GM11168 (cell line): Measurements from ENCODE around the gene EEA1.
"Not testable (repeated sequence)": the region's sequence is repeated elsewhere in the genome, so short reads cannot be mapped to it uniquely, and the experiment has no call there.

Experiments
- in situ Hi-C: fragments of 300-500 bp; cut with MboI; formaldehyde crosslinking; loops from one replicate; pipeline ENCODE4 v1.12.0; 2022; ENCODE audit warnings: low sequenced_read_pairs; ENCODE audit not compliant: unreplicated experiment

The EEA1 gene

DNA sequence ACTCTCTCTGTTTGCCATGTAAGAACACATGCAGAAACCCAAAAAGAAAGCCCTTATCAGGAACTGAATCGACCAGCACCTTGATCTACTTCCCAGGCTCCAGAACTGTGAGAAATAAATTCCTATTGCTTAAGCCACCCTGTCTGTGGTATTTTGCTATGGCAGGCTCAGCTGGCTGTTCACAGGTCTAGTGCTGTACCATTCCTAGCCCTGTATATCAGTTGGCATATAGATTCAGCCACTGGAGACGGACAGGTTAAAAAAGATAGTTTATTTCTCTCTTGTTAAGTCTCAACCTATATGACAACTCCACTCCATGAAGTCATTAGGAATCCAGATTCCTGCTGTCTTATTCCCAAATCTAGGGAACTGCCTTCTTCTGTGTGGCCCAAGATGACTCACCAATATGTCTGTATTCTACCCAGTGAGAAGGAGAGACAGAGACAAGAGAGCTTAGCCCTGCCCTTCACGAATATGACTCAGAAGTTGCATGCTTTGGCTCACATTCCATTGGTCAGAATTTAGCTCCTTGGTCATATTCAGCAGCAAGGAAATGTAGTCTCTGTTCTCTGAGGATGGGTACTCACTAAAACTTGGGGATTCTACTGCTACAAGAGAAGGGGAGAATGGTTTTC is 169.3 kb downstream of the EEA1 start:
- in situ Hi-C loops, result no loop called here

DNA sequence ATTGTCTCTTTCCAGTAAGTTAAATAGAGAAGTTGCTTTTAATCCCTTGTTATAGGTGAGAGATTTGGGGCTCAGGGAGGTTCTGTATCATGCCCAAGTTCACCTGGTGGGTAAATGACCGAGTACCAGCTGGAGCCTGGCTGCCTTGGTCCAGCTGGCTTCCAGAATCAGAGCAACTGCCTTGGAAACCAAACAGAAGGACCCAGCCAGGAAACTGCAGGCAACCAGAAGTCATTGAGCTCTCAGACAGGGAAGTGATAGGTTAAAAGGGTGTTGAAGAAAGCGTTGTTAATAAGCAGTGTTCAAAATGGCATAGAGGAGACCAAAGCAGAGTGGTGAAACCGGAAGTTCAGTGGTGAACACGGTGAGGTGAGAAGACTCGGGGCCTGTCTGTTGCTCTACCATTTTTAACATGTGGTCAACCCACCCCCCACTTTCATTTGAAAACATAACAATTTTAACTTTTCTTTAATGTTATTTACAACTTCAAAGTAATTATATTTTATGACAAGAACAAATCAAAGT is 171.4 kb downstream of the EEA1 start:
- in situ Hi-C loops, result no loop called here

DNA sequence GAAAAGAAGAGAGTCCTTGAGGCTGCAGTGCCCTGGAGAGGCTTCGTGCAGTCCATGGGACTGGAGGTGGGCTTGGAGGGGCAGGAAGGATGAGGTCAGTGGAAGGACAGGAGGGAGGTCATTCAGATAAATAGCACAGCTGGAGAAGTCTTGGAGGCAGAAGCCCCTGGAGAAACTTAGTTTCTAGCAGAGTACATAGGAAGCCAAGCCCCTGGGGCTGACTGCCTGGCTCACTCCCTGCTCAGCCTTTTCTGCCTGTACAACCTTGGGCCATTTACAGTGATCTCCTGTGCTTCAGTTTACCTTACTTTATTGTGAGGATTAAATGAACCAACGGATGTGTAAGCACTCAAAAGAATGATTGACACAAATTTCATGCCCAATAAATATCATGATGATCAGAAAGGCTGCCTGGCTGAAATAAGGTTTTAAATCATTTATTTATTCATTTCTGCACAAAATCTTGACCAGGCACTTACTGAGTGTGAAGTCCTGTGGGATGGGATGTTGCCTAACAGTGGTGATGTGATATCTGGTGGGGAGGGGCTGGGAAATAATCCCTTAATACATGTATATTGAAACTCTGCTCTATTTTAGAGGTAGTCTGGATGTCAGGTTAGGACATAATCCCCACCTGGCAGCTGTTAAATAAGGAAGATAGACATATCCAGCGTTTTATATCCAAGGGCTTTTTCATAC is 172.0 kb downstream of the EEA1 start:
- in situ Hi-C loops, result no loop called here

DNA sequence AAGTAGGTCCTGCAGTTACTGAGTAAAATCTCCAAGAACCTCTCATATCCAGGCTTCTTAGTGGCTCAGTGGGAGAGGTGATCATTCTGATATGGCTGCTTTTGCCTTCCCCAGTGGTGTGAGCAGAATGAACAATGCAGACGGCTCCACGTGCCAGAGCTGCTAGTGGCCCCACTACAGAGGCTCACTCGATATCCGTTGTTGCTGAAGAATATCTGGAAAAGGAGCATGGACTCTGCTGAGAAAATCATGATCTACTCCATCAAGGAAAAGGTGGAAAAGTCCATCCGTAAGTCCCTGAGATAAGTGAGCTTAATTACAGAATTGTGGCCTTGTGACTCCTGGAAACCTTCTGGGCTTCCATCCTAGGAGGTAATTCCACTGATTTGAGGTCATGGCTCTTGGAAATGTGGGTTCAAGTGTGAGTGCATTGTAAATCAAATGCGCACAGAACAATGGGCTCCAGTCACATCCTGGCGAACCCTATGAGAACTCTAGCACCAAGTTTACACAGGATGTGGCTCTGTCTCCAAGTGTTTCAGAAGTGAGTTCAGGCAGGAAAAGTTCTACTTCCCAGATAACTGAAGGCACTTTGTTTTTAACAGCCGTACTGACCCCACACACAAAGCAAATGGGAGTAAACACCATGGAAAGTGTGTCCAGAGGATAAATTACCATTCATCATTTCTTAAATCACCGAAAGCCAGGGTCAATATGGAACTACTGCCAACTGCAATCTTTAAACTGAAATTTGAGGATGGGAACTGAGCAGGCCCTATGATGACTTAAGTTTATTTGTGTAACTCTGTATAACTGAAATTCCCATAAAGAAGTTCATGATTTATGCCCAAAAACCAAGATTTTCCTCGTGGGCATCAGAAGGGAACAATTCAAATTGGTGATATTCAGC is 174.9 kb downstream of the EEA1 start:
- in situ Hi-C loops, result no loop called here

DNA sequence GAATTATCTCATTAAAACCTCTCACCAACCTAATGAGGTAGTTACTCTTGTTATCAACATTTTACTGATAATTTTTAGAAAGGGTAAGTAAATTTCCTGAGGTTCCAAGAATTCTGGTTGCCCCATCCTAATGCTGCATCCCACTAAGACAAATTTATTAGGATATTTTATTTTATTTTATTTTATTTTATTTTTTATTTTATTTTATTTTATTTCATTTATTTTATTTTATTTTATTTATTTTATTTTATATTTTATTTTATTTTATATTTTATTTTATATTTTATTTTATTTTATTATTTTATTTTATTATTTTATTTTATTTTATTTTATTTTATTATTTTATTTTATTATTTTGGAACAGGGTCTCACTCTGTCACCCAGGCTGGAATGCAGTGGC is 179.4 kb downstream of the EEA1 start:
- in situ Hi-C loops, result not testable (repeated sequence)

DNA sequence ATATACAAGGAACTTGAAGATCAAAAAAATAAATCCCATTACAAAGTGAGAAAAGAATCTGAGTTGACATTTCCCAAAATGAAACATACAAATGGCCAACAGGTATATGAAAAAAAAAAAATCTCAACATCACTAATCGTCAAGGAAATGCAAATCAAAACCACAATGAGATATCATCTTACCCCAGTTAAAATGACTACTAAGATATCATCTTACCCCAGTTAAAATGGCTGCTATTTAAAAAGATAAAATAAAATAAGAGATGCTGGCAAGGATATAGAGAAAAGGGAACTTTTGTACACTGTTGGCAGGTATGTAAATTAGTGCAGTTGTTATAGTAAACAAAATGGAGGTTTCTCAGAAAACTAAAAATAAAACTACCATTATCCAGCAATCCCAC is 181.9 kb downstream of the EEA1 start:
- in situ Hi-C loops, result no loop called here

DNA sequence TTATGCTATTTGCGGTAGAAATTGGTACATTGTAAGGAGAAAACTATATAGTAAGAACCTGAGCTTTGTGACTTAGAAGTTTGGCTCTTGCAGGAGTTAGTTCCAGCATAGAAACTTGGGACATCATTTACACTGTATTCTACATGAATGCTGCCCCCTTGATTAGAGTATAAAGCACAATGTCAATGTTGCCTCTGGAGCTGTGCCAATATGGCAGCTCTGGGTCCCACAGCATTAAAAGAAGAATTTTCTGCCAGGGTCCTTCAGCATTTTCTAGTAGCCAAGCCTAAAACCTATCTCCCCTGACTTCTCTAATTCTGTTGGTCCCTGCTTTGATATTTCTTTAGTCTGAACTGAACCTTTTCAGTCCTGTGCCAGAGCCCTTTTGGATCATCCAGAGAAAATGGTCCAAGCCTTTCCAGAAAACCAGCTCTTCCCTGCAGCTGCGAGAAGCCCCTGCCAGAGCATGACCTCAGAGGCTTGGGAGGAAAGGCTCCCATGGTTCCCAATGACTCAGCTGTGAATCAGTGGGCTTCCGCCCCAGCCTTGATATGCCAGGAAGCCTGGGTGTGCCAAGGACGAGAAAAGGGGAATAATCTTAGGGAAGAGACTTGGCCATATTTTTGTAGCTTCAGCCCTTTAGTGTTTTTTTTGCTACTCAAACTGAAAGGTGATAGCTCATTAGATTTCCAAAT is 183.1 kb downstream of the EEA1 start:
- in situ Hi-C loops, result no loop called here

DNA sequence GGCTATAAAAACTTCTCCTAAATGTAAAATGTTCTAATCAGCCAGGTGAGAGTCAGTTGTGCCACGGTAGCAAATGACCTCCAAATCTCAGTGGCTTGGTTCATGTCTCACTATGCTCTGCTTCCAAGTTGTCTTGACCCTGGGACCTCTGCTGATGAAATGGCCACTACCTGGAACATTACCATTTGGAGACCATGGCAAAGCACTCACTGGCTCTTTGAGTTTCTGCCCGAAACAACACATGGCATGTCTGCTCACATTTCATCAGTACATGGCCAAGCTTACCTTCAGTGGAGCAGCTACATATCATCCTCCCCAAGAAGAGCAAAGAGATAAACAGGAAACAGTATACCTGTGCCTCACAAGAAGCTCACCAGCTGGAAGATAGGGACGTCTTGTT is 186.1 kb downstream of the EEA1 start:
- in situ Hi-C loops, result no loop called here

DNA sequence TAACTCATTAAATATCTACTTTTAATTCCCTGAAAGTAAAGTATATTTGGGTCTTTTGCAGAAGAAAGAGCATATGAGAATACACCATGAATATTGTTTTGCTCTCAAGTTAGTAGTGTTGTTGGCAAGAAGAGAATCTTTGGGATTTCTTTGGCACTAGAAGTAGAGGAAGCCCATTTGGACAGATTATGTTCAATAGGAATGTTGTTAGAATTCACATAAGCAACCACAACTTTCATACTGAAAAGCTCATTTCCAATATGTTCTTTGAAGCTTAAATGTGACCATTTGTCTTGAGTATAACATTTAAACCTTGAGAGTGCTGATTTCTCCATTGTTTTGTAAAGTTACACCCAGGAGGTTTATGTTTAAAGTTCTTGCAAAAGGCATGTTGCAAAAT is 188.7 kb downstream of the EEA1 start:
- in situ Hi-C loops, result no loop called here

DNA sequence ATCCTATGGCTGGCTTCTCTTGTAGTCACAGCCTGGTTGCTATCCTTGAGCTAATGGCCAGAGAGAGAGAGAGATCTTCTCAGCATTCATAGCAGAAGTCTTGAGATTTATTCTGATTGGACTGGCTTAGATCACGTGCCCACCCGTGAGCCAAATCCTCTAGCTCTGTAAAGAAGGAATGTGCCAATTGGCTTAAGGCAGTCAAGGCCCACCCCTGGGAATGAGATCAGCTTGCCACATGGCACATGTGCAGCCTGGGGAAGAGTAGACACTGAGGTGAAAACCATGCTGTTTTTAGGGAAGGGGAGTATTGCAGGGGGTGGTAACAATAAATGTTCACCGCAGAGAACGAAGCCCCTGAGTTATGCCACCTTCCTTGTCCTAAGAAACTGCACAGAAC is 190.0 kb downstream of the EEA1 start:
- in situ Hi-C loops, result no loop called here

DNA sequence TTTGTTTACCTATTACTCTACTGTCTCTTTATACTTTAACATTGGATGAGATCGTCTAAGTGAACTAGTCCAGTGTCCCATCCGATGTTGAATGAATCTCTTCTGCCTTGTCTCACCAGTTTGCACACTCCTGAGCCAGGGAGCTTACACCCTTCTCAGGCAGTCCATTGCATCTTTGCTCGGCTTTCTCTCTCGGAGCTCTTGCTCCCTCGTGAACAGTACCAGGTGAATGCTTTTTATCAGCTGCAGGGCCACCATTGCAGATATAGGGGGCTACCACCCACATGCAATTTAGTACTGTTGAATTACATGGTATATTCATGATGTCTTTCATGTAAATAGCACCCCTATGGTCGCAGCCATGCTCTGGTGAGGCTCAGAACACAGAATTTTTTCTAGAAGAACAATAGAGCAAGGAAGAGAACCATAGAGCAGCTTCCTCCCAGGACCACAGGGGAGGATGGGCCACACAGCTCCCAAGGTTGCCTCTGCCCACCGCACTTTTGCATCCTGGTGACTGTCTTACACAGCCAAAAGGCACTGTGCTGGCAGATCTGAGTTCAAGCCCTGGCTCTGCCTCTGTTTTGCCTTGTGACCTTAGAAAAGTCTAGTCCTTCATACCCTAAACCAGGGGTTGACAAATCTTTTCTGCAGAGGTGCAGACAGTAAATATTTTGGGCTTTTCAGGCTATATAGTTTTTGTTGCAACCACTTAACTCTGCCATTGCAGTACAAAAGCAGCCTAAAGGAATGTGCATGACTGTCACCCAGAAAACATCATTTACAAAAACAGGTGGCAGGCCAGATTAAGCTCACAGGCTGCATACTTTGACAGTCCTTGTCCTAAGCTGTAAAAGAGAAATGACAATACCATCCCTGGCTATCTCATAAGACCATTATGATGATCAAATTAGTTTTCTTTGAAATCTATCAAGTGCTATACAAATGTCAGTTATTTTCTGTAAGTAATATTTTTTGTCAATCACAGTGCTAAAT is 190.9 kb downstream of the EEA1 start:
- in situ Hi-C loops, result no loop called here

DNA sequence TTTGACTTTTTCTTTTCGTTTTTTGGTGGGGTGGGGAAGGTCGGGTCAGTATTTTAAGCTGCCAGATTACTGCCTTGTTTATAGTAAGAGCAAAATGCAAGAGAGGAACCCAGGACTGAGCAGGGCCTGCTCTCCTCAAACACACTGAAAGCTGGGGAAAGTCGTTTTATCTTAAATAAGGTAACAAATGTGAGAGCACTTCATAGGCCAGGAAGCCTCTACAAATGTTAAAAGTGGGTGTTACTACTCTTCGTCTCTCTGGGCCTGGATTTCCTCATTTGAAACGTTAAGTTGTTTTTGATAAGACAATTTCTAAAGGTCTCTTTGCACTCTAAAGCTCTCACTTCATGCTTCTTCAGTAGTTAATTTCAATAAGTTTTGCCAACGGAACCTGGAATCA is 192.5 kb downstream of the EEA1 start:
- in situ Hi-C loops, result no loop called here

DNA sequence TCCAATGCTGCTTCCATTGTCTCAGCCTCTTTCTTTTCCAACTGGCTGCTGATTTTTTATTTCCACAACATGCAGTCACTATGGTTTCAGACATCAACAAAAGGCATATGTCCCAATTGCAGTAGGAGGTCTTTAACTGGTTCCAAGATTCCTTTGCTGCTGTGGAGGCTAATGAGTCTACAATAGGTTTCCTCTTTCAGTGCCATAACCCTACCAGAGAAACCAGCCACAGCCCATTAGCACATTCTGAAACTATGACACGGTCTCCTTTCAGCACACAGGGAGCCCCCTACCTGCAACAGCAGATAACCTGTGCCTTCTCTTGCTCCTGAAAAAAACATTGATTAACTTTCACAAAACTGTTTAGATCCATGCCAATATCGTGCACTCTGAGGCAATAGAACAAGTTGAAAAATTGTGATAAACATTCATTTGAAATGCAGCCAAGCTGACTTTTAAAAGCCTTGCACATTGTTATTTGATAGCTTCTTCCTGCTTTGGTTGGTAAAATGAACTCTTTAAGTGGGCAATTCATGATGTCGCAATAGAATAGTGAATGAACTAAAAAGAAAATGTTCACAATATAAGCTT is 193.9 kb downstream of the EEA1 start:
- in situ Hi-C loops, result no loop called here

DNA sequence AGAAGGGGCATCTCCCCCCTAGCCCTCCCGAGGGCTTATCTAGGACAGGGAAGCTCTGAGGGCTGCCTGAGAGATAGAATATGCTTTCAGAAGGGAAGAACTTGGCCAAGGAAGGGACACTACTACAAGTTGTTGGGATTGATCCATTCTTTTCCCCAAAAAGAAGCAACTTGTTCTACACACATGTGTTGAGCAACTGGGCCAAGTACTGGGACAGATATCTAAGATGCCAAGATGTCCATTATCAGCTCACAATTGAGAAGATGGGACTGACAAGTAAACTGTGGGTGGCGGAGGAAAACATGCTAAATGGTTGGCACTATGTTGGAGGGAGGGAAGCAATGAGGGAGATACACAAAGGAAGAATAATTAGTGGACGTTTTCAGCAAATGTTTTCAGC is 195.4 kb downstream of the EEA1 start:
- in situ Hi-C loops, result no loop called here

DNA sequence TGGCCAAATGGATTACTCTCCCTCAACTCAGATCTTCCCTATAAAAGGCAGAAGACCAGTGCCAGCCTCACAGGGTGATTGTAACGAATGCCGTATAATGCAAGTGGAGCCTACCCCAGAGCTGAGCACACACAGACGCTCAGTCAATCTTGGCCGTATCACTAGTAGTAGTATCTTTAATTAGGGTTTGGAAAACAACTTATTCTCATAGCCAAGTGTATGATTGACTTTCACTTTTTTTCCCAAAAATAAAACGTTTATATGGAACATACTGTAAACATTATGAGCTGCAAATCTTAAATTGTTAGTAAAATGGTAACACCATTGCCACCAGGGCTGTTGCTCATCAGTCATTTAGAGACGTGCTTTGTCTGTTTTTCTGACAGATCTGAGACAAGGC is 195.9 kb downstream of the EEA1 start:
- in situ Hi-C loops, result no loop called here

DNA sequence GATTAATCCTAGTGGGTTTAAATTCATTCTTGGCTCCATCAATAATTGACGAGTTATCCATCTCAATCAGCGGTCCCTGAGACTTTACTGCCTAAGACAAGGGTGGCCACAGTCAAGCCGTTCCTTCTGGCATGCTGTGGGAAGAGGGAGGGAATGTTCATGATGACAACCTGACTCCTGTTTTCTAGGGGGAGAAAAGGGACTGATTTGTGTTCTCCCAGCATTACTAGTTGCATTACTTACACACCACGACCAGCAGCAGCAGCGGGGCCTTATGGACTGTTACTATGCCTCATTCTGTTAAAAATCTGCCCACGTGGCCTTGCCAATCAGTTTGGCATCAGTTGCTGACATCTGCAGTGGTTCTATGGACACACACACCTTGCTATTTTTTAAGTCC is 196.4 kb downstream of the EEA1 start:
- in situ Hi-C loops, result no loop called here

DNA sequence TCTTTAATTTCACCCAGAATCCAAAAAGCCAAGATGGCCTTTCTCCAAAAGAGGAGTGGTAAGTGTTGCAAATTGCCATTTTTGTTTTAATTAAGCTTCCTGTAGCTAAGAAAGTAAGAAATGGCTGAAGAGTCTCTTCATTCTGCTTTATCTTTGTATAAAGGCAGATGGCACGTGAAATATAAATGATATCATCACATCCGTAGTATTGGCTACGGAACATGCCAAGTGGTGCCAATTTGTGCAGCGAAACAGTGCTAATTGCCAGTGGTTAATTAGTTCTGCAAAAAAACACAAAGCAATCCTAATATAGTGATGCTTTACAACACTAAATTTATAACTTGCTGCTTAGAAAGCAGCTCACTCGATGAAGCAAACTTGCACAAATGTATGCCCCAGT is 196.9 kb downstream of the EEA1 start:
- in situ Hi-C loops, result no loop called here

DNA sequence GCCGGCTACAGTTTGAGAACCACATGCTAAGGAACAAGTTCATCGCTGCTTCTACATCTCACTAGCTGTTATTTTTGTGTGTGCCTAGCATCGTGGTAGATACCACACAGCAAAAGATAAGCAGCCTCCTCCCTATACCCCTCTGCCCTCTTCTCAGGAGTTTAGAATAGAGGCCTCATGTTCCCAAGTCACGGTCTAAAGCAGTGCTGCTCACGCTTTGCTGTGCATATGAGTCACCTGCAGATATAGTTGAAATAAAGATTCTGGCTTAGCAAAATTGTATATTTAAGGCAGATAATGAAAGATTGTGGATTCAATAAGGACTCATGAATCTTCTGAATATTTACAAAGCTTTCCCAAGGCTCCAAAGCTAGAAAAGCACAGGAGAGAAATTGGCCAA is 198.3 kb downstream of the EEA1 start:
- in situ Hi-C loops, result no loop called here

DNA sequence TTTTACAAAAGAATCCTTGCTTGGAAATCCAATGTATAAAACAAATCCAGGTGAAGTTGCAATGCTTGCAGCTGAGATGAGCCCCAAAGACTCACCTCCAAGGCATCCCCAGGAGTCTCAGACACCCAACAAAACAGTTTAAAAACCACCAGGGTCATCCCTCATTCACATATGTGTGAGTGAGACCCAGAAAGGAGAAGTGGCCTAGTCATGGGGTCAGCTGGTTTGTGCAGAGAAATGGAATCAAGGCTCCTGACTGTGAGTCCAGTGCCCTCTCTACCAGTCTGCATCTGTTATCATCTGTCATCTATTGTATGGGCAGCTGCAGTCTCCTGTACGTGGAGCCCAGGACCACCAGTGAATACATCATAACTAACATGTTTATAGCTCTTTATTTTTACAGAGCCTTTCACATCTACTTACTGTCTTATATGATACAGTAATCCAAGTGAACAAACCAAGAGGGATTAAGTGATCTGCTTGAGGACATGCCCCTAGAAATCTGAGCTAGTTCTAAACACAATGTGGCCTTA is 199.3 kb downstream of the EEA1 start:
- in situ Hi-C loops, result no loop called here
